Anterior cingulate cortex (tissue), 58 donors: Measurements from ENCODE around the gene MMS22L.
"Not testable (repeated sequence)": the region's sequence is repeated elsewhere in the genome, so short reads cannot be mapped to it uniquely, and the experiment has no call there.

Source experiments
- DNase-seq, 58 donors: peaks; one replicate each; lab custom pipeline; 2025; lab: John Stamatoyannopoulos, UW

The MMS22L gene

GRCh38 chr6:97231911-97232310 is 51.1 kb downstream of the MMS22L start:
- no peak for DNase-seq

GRCh38 chr6:97222903-97223302 is 60.1 kb downstream of the MMS22L start:
- DNase-seq, result no peak

GRCh38 chr6:97218912-97219311 is 64.1 kb downstream of the MMS22L start:
- DNase-seq, result no peak

- DNase-seq, result peak in 47 of 58 donors; percentile 0 to 69 (median 26)
Measured at GRCh38 chr6:97215157-97215769, 67.8 kb downstream of the MMS22L start.

GRCh38 chr6:97214671-97215070 is 68.3 kb downstream of the MMS22L start:
- no peak for DNase-seq

- DNase-seq, result no peak
Measured at GRCh38 chr6:97207383-97207782, 75.6 kb downstream of the MMS22L start.

- DNase-seq, result no peak
Measured at GRCh38 chr6:97205966-97206365, 77.0 kb downstream of the MMS22L start.

GRCh38 chr6:97203343-97203742 is 79.7 kb downstream of the MMS22L start:
- no peak for DNase-seq

GRCh38 chr6:97198046-97198565 is 84.9 kb downstream of the MMS22L start:
- DNase-seq, result no peak

- DNase-seq, result no peak
Measured at GRCh38 chr6:97195117-97195516, 87.9 kb downstream of the MMS22L start.

GRCh38 chr6:97189767-97190166 is 93.2 kb downstream of the MMS22L start:
- DNase-seq, result no peak

- no peak for DNase-seq
Measured at GRCh38 chr6:97187951-97188350, 95.1 kb downstream of the MMS22L start.

- peak in 52 of 58 donors; percentile 1 to 77 (median 30) for DNase-seq
Measured at GRCh38 chr6:97186416-97186999, 96.5 kb downstream of the MMS22L start.

- DNase-seq, result no peak
Measured at GRCh38 chr6:97177905-97178304, 105.1 kb downstream of the MMS22L start.

- DNase-seq, result no peak
Measured at GRCh38 chr6:97176468-97176867, 106.5 kb downstream of the MMS22L start.

- no peak for DNase-seq
Measured at GRCh38 chr6:97175806-97176205, 107.2 kb downstream of the MMS22L start.

- no peak for DNase-seq
Measured at GRCh38 chr6:97174471-97174870, 108.5 kb downstream of the MMS22L start.

GRCh38 chr6:97160280-97160679 is 122.7 kb downstream of the MMS22L start:
- DNase-seq, result no peak

- not testable (repeated sequence) for DNase-seq
Measured at GRCh38 chr6:97155447-97155846, 127.6 kb downstream of the MMS22L start.

- no peak for DNase-seq
Measured at GRCh38 chr6:97154015-97154414, 129.0 kb downstream of the MMS22L start.

- no peak for DNase-seq
Measured at GRCh38 chr6:97151601-97152000, 131.4 kb downstream of the MMS22L start.

GRCh38 chr6:97150932-97151331 is 132.1 kb downstream of the MMS22L start:
- no peak for DNase-seq
